ENCODE results near the gene NSMCE1.

Gene NSMCE1

DNA sequence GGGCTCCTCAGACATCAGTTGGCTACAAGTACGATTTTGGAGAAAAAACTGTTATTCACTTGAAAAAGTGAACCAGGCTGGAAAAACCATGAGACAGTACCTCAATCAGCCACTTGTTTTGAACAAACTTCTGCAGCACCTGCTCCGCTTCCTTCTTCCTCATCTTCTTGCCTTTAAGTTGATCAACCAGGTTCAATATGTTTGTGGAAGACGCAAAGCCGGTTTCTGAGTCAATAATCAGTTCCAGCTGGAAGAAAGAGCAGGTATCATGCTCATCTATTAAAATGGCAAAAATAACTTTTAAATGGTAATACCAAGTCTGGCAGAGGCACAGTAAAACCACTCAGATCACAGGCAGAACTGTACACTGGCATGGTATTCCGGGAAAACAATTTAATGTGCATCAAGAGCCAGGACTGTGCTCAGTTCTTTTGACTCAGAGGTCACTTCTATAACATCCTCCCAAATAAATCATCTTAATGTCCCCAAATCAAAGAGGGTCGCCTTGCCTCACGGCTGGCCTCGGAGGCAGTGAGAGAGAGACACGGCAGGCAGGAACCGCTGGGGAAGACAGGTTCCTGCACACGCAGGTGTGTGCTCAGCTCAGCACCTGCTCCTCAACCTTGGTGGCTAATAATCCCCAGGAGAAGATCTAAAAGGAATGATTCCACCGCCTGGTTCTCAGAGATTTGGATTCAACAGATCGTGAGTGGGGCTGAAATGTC lies 35.5 kb downstream of the NSMCE1 start:
- no peak for DNase-seq (ENCODE audit: low read depth in 2 of 3, low spot score in 1 of 3)

DNA sequence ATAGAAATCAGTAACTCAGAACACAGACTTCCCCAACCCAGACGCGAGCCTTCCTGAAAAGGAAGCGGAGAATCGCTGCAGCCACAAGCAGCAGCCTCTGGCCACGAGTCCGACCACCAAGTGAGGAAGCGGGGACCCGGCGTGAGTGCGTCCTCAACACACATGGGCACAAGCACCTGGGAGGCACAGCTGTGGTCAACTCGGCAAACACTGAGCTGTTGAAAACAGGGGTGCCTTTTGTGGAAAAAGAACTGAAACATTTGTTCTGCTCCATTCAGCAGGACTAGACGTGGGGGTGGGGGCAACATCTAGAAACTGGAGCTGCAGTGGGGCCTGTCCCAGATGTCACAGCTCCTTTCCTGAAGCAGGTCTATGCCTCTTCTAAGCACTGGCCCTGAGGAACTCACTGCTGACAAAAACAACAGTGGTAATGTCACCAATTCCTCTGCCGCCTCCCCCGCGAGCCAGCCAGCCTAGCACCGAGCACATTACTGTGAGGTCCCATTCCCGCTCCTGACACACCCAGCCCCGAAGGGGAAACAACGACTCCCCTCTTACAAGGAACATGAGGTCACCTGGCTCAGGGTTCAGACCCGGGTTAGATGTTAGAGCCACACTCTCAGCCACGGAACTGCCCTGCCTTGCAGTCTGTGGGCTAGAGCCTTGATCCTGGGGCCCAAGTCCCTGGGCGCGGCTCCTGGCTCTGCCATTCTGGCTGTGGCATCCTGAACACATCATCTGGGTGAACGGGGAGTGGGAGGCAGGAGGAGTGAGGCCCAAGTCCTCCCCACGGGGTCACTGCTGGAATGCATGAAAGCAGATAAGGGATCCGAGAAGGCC lies 36.3 kb downstream of the NSMCE1 start:
- peak in 2 of 3 donors; percentile 45 to 52 for DNase-seq (ENCODE audit: low read depth in 2 of 3, low spot score in 1 of 3)

DNA sequence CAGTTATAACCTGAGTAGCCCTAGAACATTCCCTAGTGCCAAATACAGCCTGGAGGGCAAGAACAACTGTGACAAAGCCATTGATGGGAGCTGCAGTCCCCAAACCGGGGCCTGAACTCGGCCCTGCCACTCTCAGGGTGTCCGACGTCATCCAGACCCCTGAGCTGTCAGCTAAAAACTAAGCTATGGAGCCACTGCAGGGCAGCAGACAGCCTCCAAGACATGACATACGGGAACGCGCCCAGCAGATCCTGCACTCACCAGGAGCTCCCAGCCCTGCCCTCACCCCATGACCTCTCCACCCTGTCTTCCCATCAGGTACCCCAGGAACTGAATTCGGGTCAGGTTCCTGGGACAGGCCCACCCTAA lies 36.9 kb downstream of the NSMCE1 start:
- no peak for DNase-seq (ENCODE audit: low read depth in 2 of 3, low spot score in 1 of 3)

DNA sequence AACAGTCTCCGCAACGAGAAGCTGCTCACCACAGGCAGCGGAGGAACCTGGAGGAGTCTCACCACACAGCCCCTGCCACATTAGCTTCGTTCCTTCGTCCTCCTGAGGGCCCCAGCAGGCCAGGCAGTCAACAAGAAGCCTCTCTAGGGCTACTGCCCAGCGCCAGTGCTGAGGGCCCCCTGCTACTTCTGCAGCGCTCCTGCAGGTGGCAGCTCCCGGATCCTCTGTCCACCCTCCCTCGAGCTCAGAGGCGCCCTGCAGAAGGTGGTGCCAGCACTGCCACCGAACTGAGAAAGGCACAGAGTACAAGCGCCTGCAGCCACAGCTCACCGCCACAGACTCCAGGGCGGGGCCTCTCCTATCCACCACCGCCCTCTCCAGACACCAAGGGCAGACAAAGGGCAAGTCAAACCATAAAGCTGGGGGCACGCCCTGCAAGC lies 38.0 kb downstream of the NSMCE1 start:
- DNase-seq (ENCODE audit: low read depth in 2 of 3, low spot score in 1 of 3): peak in 2 of 3 donors; percentile 50 to 51

DNA sequence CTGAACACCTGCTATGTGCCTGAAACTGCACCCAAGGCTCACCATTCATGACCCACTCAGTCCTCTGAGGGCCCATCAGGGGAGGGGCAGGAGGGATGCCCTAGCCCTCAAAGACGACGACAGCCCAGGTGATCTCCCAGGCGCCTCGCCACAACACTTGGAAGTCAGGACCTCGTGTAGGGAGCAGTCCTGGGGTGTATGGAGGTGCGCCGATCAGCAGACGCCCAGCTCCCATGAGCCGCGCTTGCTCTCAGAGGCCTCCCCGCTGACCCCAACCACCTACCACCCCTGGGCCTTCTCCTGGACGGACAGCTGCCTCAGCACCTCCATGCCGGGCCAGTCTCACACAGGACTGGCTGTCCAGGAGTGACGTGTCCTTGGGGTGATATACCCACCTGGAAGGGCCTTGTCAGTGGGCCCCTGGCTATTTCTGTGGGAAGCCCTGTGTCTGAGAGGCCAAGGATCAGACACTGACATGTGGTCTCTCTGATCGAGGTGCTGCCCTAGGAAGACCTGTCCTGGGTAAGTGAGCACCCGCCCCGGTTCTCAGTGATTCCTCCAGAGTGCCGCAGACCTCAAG lies 38.6 kb downstream of the NSMCE1 start:
- no peak for DNase-seq (ENCODE audit: low read depth in 2 of 3, low spot score in 1 of 3)

DNA sequence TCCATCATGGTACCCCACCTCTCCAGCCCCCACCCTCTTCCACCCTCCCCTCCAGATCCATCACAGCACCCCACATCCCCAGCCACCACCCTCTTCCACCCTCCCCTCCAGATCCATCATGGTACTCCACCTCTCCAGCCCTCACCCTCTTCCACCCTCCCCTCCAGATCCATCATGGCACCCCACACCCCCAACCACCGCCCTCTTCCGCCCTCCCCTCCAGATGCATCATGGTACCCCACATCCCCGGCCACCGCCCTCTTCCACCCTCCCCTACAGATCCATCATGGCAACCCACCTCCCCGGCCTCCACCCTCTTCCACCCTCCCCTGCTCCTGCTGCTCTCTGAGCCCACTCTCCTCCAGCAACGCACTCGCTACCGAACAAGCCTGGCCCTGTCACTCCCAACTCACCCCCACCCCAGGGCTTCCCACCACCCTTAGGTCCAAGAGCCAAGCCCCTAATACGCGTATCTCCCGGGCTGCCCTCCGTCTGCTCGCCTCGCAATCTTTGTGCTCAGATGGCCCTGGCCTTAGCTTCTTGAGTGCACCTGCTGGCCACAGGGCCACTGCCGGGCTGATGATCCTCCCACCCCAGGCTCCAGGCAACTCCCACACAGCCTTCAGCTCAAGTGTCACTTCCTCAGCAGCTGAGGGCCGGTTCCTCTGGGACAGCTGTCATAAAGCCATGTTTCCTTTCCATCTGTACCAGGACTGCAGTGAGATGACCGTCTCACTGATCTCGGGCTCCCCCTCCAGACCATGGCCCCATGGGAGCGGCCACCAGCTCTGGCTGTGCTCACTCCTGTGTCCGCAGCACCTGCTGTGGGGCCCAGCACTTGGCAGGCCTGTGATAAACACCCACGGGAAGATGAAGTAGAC lies 39.7 kb downstream of the NSMCE1 start:
- no peak for DNase-seq (ENCODE audit: low read depth in 2 of 3, low spot score in 1 of 3)

DNA sequence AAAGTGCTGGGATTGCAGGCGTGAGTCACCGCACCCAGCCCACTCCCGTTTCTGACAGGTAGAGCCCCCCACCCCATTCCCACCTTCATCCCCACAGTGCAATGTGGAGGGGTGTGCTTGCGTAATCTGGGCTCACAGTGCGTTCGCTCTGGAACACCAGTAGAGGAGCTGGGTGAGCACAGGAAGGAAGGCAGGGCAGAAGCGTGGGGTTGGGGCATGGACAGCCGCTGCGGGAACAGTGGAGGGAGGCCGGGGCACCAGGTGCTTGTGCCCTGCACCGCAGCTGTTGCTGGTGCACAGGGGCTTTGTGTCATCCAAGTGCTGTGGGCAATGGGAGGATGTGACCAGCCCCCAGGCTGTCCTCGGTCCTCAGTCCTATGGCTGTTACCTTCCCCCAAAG lies 40.5 kb downstream of the NSMCE1 start:
- DNase-seq (ENCODE audit: low read depth in 2 of 3, low spot score in 1 of 3): no peak

DNA sequence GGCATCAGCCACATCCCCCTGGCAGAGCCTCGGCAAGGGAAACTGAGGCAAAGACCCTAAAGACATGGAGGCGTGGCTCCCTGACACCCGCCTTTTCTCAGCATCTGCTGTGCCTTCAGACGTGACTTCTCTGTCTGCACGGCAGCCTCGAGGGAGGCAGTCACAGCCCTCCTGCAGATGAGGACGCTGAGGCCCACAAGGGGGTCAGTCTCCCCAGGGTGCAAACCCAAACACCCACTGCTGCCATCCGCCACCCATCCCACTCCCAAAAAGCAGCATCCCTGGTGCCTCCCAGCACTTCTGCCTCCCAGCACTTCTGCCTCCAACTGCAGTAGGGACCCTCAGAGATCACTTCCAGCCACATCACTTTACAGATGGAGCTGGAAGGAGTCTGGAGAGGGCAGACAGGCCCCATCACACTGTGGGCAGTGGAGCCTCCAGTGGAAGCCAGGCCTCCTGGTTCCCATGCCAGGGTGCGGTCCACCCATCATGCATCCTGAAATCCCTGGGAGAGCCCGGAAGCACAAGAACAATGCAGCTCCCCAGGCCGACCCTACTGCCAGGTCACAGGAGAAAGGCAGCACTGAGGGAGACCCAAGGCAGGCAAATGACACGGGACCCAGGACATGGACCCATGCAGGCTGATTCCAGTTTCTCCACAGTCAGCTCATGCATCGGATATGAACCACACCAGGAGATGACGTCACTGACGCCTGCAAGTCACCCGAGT lies 41.4 kb downstream of the NSMCE1 start:
- no peak for DNase-seq (ENCODE audit: low read depth in 2 of 3, low spot score in 1 of 3)

DNA sequence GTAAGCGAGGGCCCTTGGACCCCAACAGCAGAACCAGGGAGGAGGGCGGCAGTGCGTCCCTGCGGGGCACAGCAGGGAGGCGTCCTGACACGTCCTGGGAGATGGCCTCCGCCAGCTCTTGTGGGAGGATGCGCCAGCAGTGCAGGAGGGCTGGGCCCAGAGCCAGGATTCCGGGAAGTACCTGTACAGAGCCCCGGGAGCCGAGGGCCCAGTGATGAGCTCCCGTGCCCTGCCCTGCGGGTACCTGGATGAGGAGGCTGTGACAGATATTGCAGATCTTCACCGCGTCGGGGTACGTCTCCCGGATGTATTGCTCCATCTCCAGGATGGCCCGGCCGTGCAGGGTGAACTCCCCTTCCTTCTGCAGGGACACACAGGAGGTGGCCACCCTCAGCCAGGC lies 42.1 kb downstream of the NSMCE1 start:
- no peak for DNase-seq (ENCODE audit: low read depth in 2 of 3, low spot score in 1 of 3)

DNA sequence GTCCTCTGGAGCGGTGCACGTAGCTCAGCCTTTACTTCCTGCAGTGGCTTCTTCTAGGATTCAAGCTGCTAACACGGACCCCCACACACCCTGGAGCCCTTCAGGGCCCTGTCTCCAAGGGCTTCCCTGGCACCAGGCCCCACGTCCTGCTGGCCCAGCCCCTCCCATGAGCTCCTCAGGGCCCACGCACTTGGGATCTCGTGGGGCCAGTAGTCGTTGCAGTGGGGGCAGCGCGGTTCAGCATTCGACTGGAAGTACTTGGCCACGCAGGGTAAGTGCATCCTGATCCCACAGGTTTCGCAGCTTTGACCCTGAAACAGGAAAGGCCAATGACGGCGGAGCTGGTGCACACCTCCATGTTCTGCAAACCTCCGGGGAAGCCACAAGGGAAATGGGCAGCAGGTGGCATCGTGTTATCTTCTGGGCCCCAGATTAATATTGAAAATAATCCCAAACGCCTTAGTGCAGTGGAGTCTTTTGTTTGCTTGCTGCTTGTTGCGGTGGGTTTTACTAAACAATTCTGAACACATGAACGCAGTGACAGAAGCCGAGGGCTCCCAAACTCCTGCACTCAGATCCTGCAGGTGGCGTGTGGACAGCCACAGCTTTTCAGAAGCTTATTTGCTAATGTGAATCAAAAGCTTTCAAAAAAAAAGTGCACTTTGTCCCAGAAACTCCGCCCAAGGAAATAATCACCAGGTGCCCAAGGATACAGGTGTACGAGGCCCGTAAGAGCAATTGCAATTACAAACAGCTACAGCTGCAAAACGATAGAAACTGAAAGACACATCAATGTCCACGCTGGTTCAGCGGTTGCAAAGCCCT lies 42.8 kb downstream of the NSMCE1 start:
- DNase-seq (ENCODE audit: low read depth in 2 of 3, low spot score in 1 of 3): no peak

DNA sequence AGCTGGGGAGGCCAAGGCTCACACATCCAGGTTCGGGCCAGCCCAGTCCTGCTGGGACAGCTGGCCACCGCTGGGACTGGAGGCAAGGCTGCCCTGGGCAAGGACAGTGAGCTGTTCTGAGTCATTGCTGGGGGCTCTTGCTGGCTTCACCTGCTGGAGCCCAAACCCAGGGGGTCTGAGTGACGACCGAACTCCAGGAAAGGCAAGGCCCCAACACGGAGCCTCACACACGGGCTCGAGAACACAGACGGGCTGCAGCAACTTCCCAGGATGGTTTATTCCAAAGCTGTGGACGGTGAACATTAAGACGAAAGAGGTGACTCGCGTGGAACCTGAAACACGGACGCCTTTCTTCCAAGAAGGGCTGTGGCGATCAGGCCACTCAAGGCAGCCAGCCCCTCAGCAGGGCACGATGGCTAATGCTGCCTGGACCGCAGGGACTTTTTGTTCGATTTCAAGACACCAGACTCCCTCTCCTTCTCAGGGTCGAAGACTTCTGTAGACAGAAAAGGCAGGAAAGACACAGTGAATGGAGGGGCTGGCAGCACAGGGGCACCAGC lies 43.8 kb downstream of the NSMCE1 start:
- no peak for DNase-seq (ENCODE audit: low read depth in 2 of 3, low spot score in 1 of 3)

DNA sequence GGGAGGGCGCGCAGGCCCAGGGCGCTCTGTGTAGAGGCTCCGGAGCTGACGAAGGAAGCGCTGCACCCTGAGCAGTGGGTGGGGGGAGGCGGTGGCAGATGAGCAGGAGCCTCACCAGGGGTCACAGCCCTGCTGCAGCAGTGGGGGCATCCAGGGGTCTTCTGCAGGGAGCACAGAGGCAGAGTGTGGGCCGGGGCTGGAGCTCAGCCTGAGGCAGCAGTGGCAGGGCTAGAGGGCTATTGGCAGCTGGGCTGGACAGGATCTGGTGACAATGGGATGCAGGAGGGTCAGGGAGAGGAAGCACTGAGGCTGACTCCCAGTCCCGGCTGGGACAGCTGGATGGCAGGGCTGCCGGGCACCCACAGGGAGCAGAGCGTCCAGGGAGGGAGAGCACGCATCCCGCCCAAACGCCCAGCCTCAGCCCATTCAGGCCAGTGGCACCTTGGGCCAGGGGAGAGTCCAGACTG lies 44.3 kb downstream of the NSMCE1 start:
- DNase-seq (ENCODE audit: low read depth in 2 of 3, low spot score in 1 of 3): no peak

DNA sequence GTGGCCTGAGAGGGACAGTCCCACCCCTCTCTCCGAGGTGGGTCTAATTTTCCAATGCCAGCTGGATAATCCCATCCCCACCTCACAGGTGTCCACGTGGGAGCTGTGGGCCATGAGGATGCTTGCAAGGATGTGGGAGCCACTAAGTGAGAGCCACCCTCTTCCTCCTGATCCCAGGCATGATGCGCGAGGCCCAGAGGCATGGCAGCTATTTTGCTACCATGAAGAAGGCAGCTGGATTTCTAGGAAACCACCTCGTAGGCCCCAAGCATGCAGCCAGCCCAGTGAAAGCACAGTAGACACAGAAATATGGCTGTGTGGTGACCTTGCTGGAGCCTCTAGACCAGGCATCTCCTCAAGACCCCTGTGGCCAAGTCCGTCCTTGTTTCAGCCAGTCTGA lies 44.9 kb downstream of the NSMCE1 start:
- no peak for DNase-seq (ENCODE audit: low read depth in 2 of 3, low spot score in 1 of 3)

DNA sequence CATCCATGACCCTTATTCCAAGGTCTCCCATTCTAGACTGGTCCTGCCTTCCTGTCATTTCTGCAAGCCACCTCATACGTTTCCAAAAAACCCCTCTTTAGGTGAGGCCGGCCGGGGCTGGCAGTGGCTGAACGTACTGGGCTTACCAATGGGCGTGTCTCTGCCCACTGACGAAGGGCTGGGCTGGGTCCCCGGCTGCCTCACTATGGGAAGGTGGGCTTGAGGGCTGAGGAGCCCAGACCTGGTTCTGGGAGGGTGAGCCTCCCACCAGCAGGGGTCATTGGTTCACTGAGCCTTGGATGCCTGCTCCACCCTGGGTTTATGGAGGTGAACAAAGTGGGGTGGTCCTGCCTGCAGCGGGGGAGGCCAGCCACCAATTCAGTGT lies 45.4 kb downstream of the NSMCE1 start:
- no peak for DNase-seq (ENCODE audit: low read depth in 2 of 3, low spot score in 1 of 3)

DNA sequence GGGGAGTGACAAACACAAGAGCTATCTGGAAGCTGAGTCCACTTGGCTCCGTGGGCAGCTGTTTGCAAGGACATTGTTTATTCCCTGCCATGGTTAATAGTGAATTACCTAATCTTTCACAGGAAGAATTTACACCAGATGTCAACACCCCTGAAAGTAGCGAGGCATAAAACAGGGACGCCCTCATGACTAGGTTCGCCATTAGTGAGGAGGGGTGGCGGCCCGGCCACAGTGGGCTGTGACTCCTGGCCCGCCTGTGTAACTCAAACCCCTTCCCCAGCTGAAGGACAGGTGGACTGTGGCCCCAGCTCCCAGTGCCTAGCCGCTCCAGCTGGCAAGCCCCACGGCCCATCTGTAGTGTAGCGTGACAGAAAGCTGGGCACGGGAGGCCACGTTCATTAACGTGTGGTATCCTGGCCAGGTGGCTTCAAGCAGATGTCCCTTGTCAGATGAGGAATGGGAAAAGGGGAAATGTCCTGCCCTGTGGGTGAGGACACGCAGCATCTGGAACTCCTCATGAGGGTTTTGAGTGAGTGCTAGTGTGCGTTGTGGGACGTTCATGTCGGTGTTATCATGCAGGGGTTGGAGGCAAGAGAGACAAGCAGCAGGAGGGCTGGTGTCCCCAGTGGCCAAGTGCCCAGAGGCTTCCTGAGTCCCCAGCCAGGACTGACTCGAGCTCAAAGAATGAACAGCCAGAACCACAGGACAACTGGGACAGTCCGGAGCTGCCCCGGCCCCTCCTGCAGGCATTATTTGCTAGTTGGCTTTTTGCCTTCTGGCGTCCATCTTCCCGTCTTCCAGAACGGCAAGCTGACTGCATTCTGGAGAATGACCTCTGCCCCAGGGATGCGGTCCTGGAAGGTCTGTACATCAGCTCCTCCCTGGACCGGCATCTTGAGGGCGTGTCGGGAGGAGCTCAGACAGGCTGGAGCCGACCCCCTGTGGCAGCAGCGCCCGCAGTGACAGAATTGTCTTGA lies 46.0 kb downstream of the NSMCE1 start:
- no peak for DNase-seq (ENCODE audit: low read depth in 2 of 3, low spot score in 1 of 3)

DNA sequence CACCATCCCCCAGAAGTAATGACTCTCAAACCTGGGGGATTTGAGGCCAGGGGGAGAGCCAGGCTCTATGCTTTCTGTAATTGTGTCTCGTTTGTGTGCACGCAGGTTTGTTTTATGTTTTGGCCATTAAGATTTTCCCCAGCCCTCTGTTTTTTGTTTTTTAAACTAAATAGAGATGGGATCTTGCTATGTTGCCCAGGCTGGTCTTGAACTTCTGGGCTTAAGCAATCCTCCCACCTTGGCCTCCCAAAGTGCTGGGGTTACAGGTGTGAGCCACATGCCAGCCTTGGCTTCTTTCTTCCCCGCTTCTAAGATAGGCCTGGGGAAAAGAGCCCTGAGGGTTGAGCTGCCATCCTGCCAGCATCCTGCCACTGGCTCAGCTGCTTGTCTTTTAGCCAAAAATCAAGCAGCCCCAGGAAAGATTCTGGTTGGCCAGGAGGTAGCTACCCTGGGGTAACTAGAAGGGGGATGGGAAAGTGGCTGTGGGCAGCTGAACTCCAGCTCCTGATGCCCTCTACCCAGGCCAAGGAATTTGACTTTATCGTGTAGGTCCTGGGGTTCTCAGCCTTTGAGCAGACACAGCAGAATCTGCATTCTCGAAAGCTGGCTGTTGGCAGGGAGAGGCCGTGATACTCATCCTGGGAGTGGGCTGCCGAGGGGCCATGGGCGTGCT lies 46.9 kb downstream of the NSMCE1 start:
- no peak for DNase-seq (ENCODE audit: low read depth in 2 of 3, low spot score in 1 of 3)

DNA sequence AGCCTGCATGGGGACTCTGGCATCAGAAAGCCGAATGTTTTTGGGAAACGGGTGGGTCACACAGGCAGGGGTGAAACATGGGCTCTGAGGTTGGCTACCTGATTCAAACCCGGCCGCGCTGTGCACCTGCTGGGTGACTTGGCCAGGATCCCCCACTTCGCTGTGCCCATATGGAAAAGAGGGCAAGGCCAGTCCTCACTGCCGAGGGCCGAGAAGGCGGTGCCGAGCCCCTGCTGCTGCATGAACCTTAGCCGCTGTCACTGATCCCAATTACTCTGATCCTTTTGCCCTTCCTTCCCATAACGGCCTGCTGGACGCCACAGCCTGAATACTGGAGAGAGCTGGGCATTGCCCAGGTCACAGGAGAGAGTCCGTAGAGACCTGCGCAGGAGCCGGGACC lies 47.6 kb downstream of the NSMCE1 start:
- no peak for DNase-seq (ENCODE audit: low read depth in 2 of 3, low spot score in 1 of 3)

DNA sequence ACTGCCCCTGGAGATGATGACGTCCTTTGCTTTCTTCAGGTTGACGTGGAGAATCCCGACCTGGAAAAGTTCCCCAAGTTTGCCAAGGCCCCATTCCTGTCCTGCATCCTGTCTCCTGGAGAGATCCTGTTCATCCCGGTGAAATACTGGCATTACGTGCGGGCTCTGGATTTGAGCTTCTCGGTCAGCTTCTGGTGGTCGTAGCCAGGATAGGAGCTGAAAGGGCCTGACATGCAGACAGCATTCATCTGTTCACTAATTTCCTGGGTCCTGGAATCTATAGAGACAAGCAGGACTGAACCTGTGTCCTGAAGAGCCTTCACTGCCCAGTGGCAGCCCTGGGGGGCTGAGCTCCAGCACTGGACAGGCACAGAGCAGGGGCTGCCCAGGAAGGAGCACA lies 48.0 kb downstream of the NSMCE1 start:
- DNase-seq (ENCODE audit: low read depth in 2 of 3, low spot score in 1 of 3): no peak

Measured in stimulated activated CD4-positive, alpha-beta T cell treated with anti-CD3 and anti-CD28 coated beads, Interleukin-12 subunit alpha, Interleukin-12 subunit beta, amount 100 ng/mL, for 48 hours (primary cell).